SK-N-SH (cell line): ENCODE data around the gene PLPP6.

Experiments used
- SMC3 ChIP-seq: IDR thresholded peaks from 2 replicates; pipeline ENCODE4 v1.6.1; 2012; ENCODE audit warnings: low read depth, low read length, improper control_type of control experiment
- TAF1 ChIP-seq: IDR thresholded peaks from 2 replicates; pipeline ENCODE4 v1.6.1; 2012; ENCODE audit warnings: low read depth, mild to moderate bottlenecking, low read length, moderate library complexity, borderline replicate concordance
- TF ChIP-seq, protein P1 (sequence below): fragments of 200-600 bp; sonication (generic); IDR thresholded peaks from 2 replicates; pipeline ENCODE4 v1.6.1; 2017; ENCODE audit warnings: antibody characterized with exemption, mild to moderate bottlenecking, moderate library complexity

DNA sequence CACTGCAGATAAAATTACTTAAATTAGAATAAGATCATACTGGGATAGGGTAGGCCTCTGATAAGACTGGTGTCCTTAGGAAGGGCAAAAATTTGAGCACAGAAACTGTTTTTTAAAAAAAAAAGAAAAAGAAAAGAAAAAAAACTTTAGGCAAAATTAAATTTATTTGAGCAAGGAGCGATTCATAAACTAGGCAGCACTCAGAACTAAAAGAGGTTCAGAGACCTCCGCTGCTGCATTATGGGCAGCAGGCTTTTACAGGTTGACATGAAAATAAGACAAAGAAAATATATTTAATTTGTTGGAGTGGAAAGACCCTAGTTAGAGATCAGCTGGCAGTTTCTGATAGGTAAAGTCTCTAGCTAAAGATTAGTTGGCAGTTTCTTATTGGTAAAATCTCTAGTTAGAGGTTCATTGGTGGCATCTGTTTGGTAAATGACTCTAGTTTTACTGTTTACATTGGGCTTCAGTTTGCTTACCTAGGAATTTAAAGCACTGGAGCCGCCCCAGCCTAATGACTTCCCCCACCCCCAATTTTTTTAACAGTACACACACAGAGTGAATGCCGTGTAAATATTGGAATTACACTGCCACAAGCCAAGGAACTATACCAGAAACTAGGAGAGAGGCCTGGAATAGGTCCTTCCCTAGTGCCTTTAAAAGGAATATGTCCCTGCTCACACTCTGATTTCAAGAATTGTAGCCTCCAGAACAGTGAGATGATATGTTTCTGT, 4.5 kb upstream of the PLPP6 start:
- TF ChIP-seq, protein P1, sequence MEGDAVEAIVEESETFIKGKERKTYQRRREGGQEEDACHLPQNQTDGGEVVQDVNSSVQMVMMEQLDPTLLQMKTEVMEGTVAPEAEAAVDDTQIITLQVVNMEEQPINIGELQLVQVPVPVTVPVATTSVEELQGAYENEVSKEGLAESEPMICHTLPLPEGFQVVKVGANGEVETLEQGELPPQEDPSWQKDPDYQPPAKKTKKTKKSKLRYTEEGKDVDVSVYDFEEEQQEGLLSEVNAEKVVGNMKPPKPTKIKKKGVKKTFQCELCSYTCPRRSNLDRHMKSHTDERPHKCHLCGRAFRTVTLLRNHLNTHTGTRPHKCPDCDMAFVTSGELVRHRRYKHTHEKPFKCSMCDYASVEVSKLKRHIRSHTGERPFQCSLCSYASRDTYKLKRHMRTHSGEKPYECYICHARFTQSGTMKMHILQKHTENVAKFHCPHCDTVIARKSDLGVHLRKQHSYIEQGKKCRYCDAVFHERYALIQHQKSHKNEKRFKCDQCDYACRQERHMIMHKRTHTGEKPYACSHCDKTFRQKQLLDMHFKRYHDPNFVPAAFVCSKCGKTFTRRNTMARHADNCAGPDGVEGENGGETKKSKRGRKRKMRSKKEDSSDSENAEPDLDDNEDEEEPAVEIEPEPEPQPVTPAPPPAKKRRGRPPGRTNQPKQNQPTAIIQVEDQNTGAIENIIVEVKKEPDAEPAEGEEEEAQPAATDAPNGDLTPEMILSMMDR: no peak
- TF ChIP-seq TAF1 (no peak), SMC3 (no peak)
